GM12891 (cell line): ENCODE results near the gene LRRC43.

ENCODE experiments used
- POLR2A ChIP-seq: IDR thresholded peaks from 2 replicates; pipeline ENCODE4 v1.6.1; 2011; ENCODE audit warnings: low read depth, low read length, control low read depth
- POLR2AphosphoS5 ChIP-seq: IDR thresholded peaks from 2 replicates; pipeline ENCODE4 v1.6.1; 2011; ENCODE audit warnings: low read depth, low read length, control low read depth
- SPI1 ChIP-seq: IDR thresholded peaks from 2 replicates; pipeline ENCODE4 v1.6.1; 2011; ENCODE audit warnings: low read depth, low read length, control low read depth
- TAF1 ChIP-seq: IDR thresholded peaks from 2 replicates; pipeline ENCODE4 v1.6.1; 2011; ENCODE audit warnings: low read depth, low read length, control low read depth

DNA sequence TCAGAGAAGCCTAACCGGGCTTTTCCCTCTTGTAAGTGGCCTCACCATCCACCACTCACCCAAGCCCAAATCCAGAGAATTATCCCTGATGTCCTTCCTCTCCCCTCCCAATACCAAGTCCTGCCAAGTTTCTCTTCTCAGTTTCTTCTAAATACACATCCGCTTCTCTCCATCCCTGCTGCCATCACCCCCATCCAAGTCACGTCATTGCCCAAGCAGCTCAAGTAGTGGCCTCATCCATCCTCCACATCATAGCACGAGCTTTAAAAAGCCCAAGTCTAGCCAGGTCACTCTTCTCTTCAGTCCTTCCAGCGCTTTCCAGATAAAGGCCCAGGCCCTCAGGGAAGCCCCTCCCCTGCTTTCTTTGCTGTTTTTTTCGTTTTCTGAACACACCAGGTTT is 34.3 kb upstream of the LRRC43 start:
- TF ChIP-seq POLR2A: no peak
- TF ChIP-seq POLR2AphosphoS5: no peak
- TF ChIP-seq TAF1: no peak
- TF ChIP-seq SPI1: no peak
